ENCODE results near the gene CNOT10.

CNOT10 gene

GRCh38 chr3:32708672-32709283, 23.8 kb downstream of the CNOT10 start:
- TF ChIP-seq CTCF (conservative IDR thresholded peaks at IDR 0.05; ENCODE audit: low read depth, low read length) = no peak
- DNase-seq (ENCODE audit: low read depth) = no peak
- H3K4me3 ChIP-seq (ENCODE audit: low read depth, low read length) = no peak overlapping the region

GRCh38 chr3:32709346-32709745, 24.4 kb downstream of the CNOT10 start:
- no peak for TF ChIP-seq CTCF (conservative IDR thresholded peaks at IDR 0.05; ENCODE audit: low read depth, low read length)
- no peak overlapping the region for H3K4me3 ChIP-seq (ENCODE audit: low read depth, low read length)
- no peak for DNase-seq (ENCODE audit: low read depth)

- DNase-seq (ENCODE audit: low read depth) = no peak
- TF ChIP-seq CTCF (conservative IDR thresholded peaks at IDR 0.05; ENCODE audit: low read depth, low read length) = no peak
Measured at GRCh38 chr3:32712506-32713055, 27.6 kb downstream of the CNOT10 start.

GRCh38 chr3:32713181-32713580, 28.2 kb downstream of the CNOT10 start:
- no peak for TF ChIP-seq CTCF (conservative IDR thresholded peaks at IDR 0.05; ENCODE audit: low read depth, low read length)
- no peak for DNase-seq (ENCODE audit: low read depth)
- no peak overlapping the region for H3K4me3 ChIP-seq (ENCODE audit: low read depth, low read length)

More at GRCh38 chr3:32712506-32713055, 27.6 kb downstream of the CNOT10 start:
- no peak overlapping the region for H3K4me3 ChIP-seq (ENCODE audit: low read depth, low read length)

GRCh38 chr3:32719335-32719734, 34.3 kb downstream of the CNOT10 start:
- H3K4me3 ChIP-seq (ENCODE audit: low read depth, low read length) = no peak overlapping the region
- DNase-seq (ENCODE audit: low read depth) = no peak
- TF ChIP-seq CTCF (conservative IDR thresholded peaks at IDR 0.05; ENCODE audit: low read depth, low read length) = no peak

GRCh38 chr3:32719931-32720330, 34.9 kb downstream of the CNOT10 start:
- H3K4me3 ChIP-seq (ENCODE audit: low read depth, low read length) = no peak overlapping the region
- TF ChIP-seq CTCF (conservative IDR thresholded peaks at IDR 0.05; ENCODE audit: low read depth, low read length) = no peak
- DNase-seq (ENCODE audit: low read depth) = no peak

- H3K4me3 ChIP-seq (ENCODE audit: low read depth, low read length) = no peak overlapping the region
- TF ChIP-seq CTCF (conservative IDR thresholded peaks at IDR 0.05; ENCODE audit: low read depth, low read length) = no peak
- DNase-seq (ENCODE audit: low read depth) = no peak
Measured at GRCh38 chr3:32725721-32726120, 40.7 kb downstream of the CNOT10 start.

Measured in choroid plexus epithelial cell (primary cell).